ENCODE results near the gene GLIPR1L2. TPM values are rescaled to one million over a fixed set of nuclear protein-coding genes. Genes with fewer than 3 reads are reported as not detected.
A peak's percentile ranks its signal among the peaks of the same experiment; 100 is the strongest.
"Not testable (repeated sequence)": the region's sequence is repeated elsewhere in the genome, so short reads cannot be mapped to it uniquely, and the experiment has no call there.

Gene GLIPR1L2
- total and polyA plus RNA-seq, 5 donors = 1.8 to 2.8 (median 2.2) TPM

DNA sequence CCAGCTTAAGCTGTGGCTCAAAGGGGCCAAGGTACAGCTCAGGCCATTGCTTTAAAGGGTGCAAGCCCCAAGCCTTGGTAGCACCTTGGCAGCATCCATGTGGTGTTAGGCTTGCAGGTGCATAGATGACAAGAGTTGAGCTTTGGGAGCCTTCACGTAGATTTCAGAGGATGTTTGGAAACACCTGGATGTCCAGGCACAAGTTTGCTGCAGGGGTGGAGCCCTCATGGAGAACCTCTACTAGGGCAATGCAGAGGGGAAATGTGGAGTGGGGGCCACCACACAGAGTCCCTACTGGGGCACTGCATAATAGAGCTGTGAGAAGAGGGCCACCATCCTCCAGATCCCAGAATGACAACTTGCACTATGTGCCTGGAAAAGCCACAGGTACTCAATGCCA lies 37.9 kb downstream of the GLIPR1L2 start:
- DNase-seq = peak in 1 of 3 donors; percentile 14
- 84% methylated on average over 1 of the region's 1 CpG for WGBS
- intact Hi-C loops (cut with DNase I) = no loop called here
- Histone ChIP-seq H3K27ac (ENCODE audit: low read length) (no peak overlapping the region), H3K4me3 (ENCODE audit: low read length) (no peak overlapping the region), H3K27me3 (ENCODE audit: control insufficient read depth, insufficient read depth) (no peaks in the 10 kb centered on the region), H3K9me3 (ENCODE audit: control insufficient read depth, low read length) (no peaks in the 10 kb centered on the region), H3K4me1 (ENCODE audit: control insufficient read depth, insufficient read depth, low read length) (no peaks in the 10 kb centered on the region)
- no peak for ATAC-seq

DNA sequence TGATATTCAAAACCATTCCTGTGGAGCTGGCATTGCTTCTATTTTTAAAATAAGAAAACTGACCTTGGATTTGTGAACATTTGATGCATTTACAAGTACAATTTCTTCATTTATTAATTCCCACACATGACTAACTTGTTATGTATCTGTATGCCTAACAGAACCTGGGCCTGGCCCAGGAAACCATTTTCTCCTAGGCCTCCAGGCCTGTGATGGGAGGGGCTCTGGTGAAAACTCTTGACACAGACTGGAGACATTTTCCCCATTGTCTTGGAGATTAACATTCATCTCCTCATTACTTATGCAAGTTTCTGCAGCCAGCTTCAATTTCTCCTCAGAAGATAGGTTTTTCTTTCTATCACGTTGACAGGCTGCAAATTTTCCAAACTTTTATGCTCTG lies 42.0 kb downstream of the GLIPR1L2 start:
- ATAC-seq (no peak), DNase-seq (no peak)
- no peak overlapping the region for H3K4me3 ChIP-seq (ENCODE audit: low read length)
- no peaks in the 10 kb centered on the region for H3K27me3 ChIP-seq (ENCODE audit: control insufficient read depth, insufficient read depth)
- no peaks in the 10 kb centered on the region for H3K9me3 ChIP-seq (ENCODE audit: control insufficient read depth, low read length)
- H3K4me1 ChIP-seq (ENCODE audit: control insufficient read depth, insufficient read depth, low read length) = no peaks in the 10 kb centered on the region
- intact Hi-C loops (cut with DNase I) = no loop called here
- no peak overlapping the region for H3K27ac ChIP-seq (ENCODE audit: low read length)
- 66% methylated on average over 1 of the region's 1 CpG for WGBS

DNA sequence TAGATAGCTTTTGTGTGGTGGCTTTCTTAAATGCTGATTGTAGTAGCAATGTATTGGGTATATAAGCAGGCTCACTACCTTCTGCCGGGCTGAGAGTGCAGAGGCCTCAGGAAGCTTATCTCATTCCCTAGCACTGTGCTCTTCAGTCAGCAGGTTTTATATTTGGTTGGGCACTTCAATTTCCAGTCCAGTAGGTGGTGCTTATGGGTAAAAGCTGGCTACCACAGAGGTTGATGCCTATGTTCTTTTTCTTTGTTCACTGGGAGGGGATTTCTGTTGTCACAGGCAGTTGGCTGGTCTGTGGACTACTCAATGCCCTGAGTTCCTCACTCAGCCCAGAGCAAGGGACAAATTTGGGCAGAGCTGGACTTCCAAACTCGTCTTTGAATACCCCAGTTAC lies 46.7 kb downstream of the GLIPR1L2 start:
- intact Hi-C loops (cut with DNase I) = no loop called here
- 56% methylated on average over 2 of the region's 2 CpGs for WGBS
- DNase-seq (no peak), ATAC-seq (peak in 1 of 2 donors; percentile 43)
- no peaks in the 10 kb centered on the region for H3K27me3 ChIP-seq (ENCODE audit: control insufficient read depth, insufficient read depth)
- no peaks in the 10 kb centered on the region for H3K9me3 ChIP-seq (ENCODE audit: control insufficient read depth, low read length)
- H3K4me3 ChIP-seq (ENCODE audit: low read length) = no peak overlapping the region
- no peaks in the 10 kb centered on the region for H3K4me1 ChIP-seq (ENCODE audit: control insufficient read depth, insufficient read depth, low read length)
- H3K27ac ChIP-seq (ENCODE audit: low read length) = no peak overlapping the region

DNA sequence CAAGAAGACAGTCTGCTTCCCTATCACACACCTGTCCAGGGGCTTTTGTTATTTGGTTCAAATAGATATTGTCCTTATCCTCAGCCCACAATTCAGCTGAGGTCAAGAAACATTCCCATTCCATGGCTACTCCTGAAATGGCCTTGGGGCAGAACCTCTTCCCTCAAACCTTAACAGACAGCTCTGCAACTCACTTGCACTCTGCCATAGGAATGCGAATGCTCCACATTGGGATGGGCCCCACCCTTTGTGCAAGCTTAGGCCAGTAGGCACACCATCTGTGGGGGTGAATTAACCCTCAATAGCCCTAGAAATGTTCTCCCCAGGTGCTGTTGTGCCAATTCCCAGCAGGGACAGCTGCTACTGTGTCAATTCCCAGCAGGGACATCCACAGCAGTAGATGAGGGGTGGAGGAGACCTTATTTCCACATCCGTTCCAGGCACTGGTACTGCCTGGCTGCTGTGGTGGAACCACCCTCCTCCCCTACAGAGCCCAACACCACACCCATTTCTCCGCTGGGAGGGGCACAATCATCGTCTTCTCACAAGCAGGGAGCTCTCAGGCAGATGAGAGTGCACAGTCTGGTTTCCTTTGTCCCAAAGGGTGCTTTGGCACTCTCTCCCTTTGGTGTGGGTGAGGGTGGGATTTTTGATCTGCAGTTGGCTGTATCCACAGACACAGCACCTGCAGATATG lies 47.3 kb downstream of the GLIPR1L2 start:
- Histone ChIP-seq H3K4me1 (ENCODE audit: control insufficient read depth, insufficient read depth, low read length) (no peaks in the 10 kb centered on the region), H3K27me3 (ENCODE audit: control insufficient read depth, insufficient read depth) (no peaks in the 10 kb centered on the region), H3K4me3 (ENCODE audit: low read length) (no peak overlapping the region), H3K27ac (ENCODE audit: low read length) (no peak overlapping the region), H3K9me3 (ENCODE audit: control insufficient read depth, low read length) (no peaks in the 10 kb centered on the region)
- intact Hi-C loops (cut with DNase I) = no loop called here
- DNase-seq (peak in 2 of 3 donors; percentile 36 to 49), ATAC-seq (peak in 1 of 2 donors; percentile 31)
- 50% methylated on average over 4 of the region's 4 CpGs for WGBS

DNA sequence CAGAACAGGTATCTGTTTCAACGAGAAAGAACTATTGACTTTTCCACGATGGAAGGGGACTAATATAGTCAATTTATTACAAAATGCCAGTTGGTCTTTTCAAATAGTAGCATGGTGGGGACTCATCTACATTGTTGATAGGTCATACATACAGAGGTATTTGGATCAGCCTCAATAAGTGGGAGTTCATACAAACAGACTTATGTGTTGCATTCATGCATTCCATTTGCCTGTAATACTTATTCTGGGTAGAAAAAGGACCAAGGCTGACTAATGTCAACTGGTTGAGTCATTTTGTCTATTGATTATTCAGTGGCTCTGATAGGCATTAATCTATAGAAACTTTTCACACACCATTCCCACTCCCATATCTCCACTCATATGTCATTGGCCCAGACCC lies 48.2 kb downstream of the GLIPR1L2 start:
- WGBS = 83% methylated on average over 2 of the region's 2 CpGs
- no peaks in the 10 kb centered on the region for H3K4me1 ChIP-seq (ENCODE audit: control insufficient read depth, insufficient read depth, low read length)
- no peaks in the 10 kb centered on the region for H3K27me3 ChIP-seq (ENCODE audit: control insufficient read depth, insufficient read depth)
- no peak for DNase-seq
- no peaks in the 10 kb centered on the region for H3K9me3 ChIP-seq (ENCODE audit: control insufficient read depth, low read length)
- intact Hi-C loops (cut with DNase I) = no loop called here
- H3K27ac ChIP-seq (ENCODE audit: low read length) = no peak overlapping the region
- no peak for ATAC-seq
- no peak overlapping the region for H3K4me3 ChIP-seq (ENCODE audit: low read length)

DNA sequence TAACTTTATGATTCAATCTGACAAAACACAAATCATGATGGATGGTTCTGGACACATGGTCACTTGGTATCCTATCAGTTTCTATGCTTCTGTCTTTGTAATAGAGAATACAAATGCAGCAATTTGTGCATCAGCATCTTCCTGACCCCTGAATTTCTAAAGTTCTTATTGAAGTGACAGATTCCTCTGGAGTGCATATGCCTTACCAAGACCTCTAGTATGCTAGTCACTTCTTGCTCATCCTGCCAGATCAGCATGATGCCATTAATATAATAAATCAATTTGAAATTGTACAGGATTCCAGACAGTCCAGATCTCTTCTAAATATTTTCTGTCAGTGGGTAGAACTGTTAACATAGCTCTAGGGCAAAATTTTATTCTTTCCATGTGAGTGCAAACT lies 49.0 kb downstream of the GLIPR1L2 start:
- intact Hi-C loops (cut with DNase I) = no loop called here

DNA sequence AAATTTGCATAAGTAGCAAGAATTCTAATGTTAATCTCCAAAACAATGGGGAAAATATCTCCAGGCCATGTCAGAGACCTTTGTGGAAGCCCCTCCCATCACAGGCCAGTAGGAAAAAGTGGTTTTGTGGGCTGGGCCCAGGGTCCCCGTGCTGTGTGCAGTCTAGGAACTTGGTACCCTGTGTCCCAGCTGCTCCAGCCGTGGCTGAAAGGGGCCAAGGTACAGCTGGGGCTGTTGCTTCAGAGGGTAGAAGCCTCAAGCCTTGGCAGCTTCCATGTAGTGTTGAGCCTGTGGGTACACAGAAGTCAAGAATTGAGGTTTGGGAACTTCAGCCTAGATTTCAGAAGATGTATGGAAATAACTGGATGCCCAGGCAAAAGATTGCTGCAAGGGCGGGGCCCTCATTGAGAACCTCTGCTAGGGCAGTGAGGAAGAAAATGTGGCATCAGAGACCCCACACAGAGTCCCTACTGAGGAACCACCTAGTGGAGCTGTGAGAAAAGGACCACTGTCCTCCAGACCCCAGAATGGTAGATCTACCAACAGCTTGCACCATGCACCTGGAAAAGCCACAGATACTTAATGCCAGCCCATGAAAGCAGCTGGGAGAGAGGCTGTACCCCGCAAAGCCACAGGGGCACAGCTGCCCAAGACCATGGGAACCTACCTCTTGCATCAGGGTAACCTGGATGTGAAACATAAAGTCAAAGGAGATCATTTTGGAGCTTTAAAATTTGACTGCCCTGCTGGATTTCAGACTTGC lies 51.0 kb downstream of the GLIPR1L2 start:
- H3K4me3 ChIP-seq (ENCODE audit: low read length); ATAC-seq; H3K9me3 ChIP-seq (ENCODE audit: control insufficient read depth, low read length); intact Hi-C loops (cut with DNase I); H3K4me1 ChIP-seq (ENCODE audit: control insufficient read depth, insufficient read depth, low read length); DNase-seq; H3K27me3 ChIP-seq (ENCODE audit: control insufficient read depth, insufficient read depth); H3K27ac ChIP-seq (ENCODE audit: low read length): not testable (repeated sequence)
- 68% methylated on average over 4 of the region's 4 CpGs for WGBS

More for the DNA sequence above, 49.0 kb downstream of the GLIPR1L2 start:
- ATAC-seq (no peak), DNase-seq (no peak)
- Histone ChIP-seq H3K27me3 (ENCODE audit: control insufficient read depth, insufficient read depth) (no peaks in the 10 kb centered on the region), H3K4me1 (ENCODE audit: control insufficient read depth, insufficient read depth, low read length) (no peaks in the 10 kb centered on the region), H3K9me3 (ENCODE audit: control insufficient read depth, low read length) (no peaks in the 10 kb centered on the region), H3K4me3 (ENCODE audit: low read length) (no peak overlapping the region), H3K27ac (ENCODE audit: low read length) (no peak overlapping the region)

DNA sequence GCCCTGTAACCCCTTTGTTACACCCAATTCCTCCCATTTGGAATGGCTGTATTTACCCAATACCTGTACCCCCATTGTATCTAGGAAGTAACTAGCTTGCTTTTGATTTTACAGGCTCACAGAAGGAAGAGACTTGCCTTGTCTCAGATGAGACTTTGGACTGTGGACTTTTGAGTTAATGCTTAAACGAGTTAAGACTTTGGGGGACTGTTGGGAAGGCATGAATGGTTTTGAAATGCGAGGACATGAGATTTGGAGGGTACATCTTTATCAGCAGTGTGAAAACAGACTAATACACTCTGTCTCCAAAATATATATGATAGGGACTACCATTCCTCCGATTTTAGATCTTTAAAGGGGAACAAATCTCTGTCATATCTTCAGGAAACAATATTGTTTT lies 51.6 kb downstream of the GLIPR1L2 start:
- H3K27ac ChIP-seq (ENCODE audit: low read length); intact Hi-C loops (cut with DNase I); H3K4me1 ChIP-seq (ENCODE audit: control insufficient read depth, insufficient read depth, low read length); H3K9me3 ChIP-seq (ENCODE audit: control insufficient read depth, low read length); H3K27me3 ChIP-seq (ENCODE audit: control insufficient read depth, insufficient read depth); DNase-seq; H3K4me3 ChIP-seq (ENCODE audit: low read length); ATAC-seq: not testable (repeated sequence)
- 51% methylated on average over 3 of the region's 3 CpGs for WGBS

DNA sequence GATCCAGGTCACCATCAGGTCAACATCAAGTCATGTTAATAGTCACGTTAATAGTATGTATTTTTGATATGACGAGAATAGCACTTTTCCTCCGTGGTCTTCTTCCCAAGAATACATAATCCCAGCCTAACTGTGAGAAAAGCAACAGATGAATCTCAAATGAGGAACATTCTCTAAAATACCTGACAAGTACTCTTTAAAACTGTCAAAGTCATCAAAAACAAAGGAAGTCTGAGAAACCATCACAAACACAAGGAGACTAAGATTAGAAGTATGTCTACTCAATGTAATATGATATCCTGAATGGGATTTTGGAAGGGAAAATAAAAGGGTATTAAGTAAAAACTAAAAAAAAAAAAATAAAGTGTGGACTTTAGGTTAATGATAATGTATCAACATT lies 52.8 kb downstream of the GLIPR1L2 start:
- Histone ChIP-seq H3K27ac (ENCODE audit: low read length) (no peak overlapping the region), H3K9me3 (ENCODE audit: control insufficient read depth, low read length) (no peaks in the 10 kb centered on the region), H3K4me3 (ENCODE audit: low read length) (no peak overlapping the region), H3K4me1 (ENCODE audit: control insufficient read depth, insufficient read depth, low read length) (no peaks in the 10 kb centered on the region), H3K27me3 (ENCODE audit: control insufficient read depth, insufficient read depth) (no peaks in the 10 kb centered on the region)
- 55% methylated on average over 3 of the region's 3 CpGs for WGBS
- intact Hi-C loops (cut with DNase I) = no loop called here
- DNase-seq (no peak), ATAC-seq (no peak)

DNA sequence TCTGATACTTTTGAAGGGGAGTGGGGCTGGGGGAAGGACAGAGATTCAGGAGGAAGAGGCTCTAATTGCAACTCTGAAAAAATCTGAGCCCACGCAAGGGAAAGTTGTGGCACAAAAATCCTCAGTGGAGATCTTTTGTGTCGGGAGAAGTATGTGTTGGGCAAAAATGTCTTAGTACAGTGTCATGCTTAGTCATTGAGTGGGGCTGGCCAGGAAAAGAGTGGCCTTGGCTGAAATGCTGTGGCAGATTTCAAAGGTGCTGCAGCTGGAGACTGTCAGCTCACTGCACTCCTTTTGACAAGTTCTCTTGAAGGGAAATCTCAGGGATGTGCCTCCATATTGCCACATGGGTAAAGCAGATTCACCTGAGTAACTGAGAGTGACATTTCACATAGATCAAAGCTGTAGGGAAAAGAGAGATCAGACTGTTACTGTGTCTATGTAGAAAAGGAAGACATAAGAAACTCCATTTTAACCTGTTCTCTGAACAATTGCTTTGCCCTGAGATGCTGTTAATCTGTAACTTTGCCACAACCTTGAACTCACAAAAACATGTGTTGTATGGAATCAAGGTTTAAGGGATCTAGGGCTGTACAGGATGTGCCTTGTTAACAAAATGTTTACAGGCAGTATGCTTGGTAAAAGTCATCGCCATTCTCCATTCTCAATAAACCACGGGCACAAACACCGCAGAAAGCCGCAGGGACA lies 53.7 kb downstream of the GLIPR1L2 start:
- ATAC-seq (no peak), DNase-seq (no peak)
- Histone ChIP-seq H3K4me1 (ENCODE audit: control insufficient read depth, insufficient read depth, low read length) (no peaks in the 10 kb centered on the region), H3K9me3 (ENCODE audit: control insufficient read depth, low read length) (no peaks in the 10 kb centered on the region), H3K27ac (ENCODE audit: low read length) (no peak overlapping the region), H3K27me3 (ENCODE audit: control insufficient read depth, insufficient read depth) (no peaks in the 10 kb centered on the region), H3K4me3 (ENCODE audit: low read length) (no peak overlapping the region)
- WGBS = 78% methylated on average over 6 of the region's 6 CpGs
- intact Hi-C loops (cut with DNase I) = no loop called here

DNA sequence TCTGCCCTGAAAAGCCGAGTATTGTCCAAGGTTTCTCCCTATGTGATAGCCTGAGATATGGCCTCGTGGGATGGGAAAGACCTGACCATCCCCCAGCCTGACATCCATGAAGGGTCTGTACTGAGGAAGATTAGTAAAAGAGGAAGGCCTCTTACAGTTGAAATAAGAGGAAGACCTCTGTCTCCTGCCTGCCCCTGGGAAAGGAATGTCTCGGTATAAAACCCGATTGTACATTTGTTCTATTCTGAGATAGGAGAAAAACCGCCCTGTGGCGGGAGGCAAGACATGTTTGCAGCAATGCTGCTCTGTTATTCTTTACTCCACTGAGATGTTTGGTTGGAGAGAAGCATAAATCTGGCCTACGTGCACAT lies 54.2 kb downstream of the GLIPR1L2 start:
- H3K4me1 ChIP-seq (ENCODE audit: control insufficient read depth, insufficient read depth, low read length); H3K27me3 ChIP-seq (ENCODE audit: control insufficient read depth, insufficient read depth); DNase-seq; H3K9me3 ChIP-seq (ENCODE audit: control insufficient read depth, low read length); ATAC-seq; H3K27ac ChIP-seq (ENCODE audit: low read length); intact Hi-C loops (cut with DNase I); H3K4me3 ChIP-seq (ENCODE audit: low read length): not testable (repeated sequence)
- WGBS = 63% methylated on average over 7 of the region's 7 CpGs

Measured in right cardiac atrium (tissue), 5 donors.